Measurements from ENCODE around the gene ZNF280B. TPM values are rescaled to one million over a fixed set of nuclear protein-coding genes. Genes with fewer than 3 reads are reported as not detected.

Gene ZNF280B
- total RNA-seq, 4 donors from 2014 or later, result 0.08 to 0.19 (median 0.18) TPM; not detected in 1

GRCh38 chr22:22531770-22532546 is 23.4 kb upstream of the ZNF280B start:
- H3K27me3 ChIP-seq, result peaks cover 0 to 28% (median 0%) of the 10 kb centered on the region in 4 donors
- DNase-seq, result no peak
- no peaks in the 10 kb centered on the region for H3K9me3 ChIP-seq
- no peak for TF ChIP-seq POLR2A (IDR thresholded peaks at IDR 0.05)
- H3K27ac ChIP-seq, result no peak overlapping the region
- H3K36me3 ChIP-seq, result no peaks in the 10 kb centered on the region
- no peak overlapping the region for H3K4me3 ChIP-seq
- intact Hi-C loops (cut with DNase I), result no loop called here
- H3K4me1 ChIP-seq, result no peaks in the 10 kb centered on the region
- WGBS, 2 donors, result 74% methylated on average over 7 of the region's 7 CpGs

GRCh38 chr22:22528780-22529179 is 20.2 kb upstream of the ZNF280B start:
- Histone ChIP-seq H3K4me3 (no peak overlapping the region), H3K9me3 (no peaks in the 10 kb centered on the region), H3K4me1 (no peaks in the 10 kb centered on the region), H3K36me3 (no peaks in the 10 kb centered on the region), H3K27me3 (peaks cover 0 to 37% (median 0%) of the 10 kb centered on the region in 4 donors), H3K27ac (no peak overlapping the region)
- intact Hi-C loops (cut with DNase I), result no loop called here
- TF ChIP-seq CTCF (IDR thresholded peaks at IDR 0.05) (no peak), POLR2A (IDR thresholded peaks at IDR 0.05) (no peak)
- 83 to 100% methylated on average over 2 of the region's 2 CpGs for WGBS, 2 donors
- DNase-seq, result no peak

GRCh38 chr22:22527312-22527711 is 18.8 kb upstream of the ZNF280B start:
- TF ChIP-seq CTCF (IDR thresholded peaks at IDR 0.05) (no peak), POLR2A (IDR thresholded peaks at IDR 0.05) (no peak)
- intact Hi-C loops (cut with DNase I), result no loop called here
- no peak for DNase-seq

GRCh38 chr22:22526125-22526912 is 17.8 kb upstream of the ZNF280B start:
- WGBS, 2 donors, result 65 to 71% methylated on average over 3 to 4 of the region's 4 CpGs
- H3K27me3 ChIP-seq, result peaks cover 0 to 41% (median 0%) of the 10 kb centered on the region in 4 donors
- no peak overlapping the region for H3K27ac ChIP-seq
- no peaks in the 10 kb centered on the region for H3K4me1 ChIP-seq
- H3K9me3 ChIP-seq, result no peaks in the 10 kb centered on the region
- no peak overlapping the region for H3K4me3 ChIP-seq
- TF ChIP-seq CTCF (IDR thresholded peaks at IDR 0.05) (no peak), POLR2A (IDR thresholded peaks at IDR 0.05) (no peak)
- DNase-seq, result no peak
- H3K36me3 ChIP-seq, result no peaks in the 10 kb centered on the region
- intact Hi-C loops (cut with DNase I), result no loop called here

More at GRCh38 chr22:22527312-22527711, 18.8 kb upstream of the ZNF280B start:
- Histone ChIP-seq H3K4me3 (no peak overlapping the region), H3K36me3 (no peaks in the 10 kb centered on the region), H3K27ac (no peak overlapping the region), H3K9me3 (no peaks in the 10 kb centered on the region), H3K4me1 (no peaks in the 10 kb centered on the region), H3K27me3 (peaks cover 0 to 33% (median 0%) of the 10 kb centered on the region in 4 donors)
- WGBS, 2 donors, result 65 to 71% methylated on average over 5 of the region's 5 CpGs

GRCh38 chr22:22523494-22523893 is 15.0 kb upstream of the ZNF280B start:
- H3K27me3 ChIP-seq, result peaks cover 0 to 39% (median 0%) of the 10 kb centered on the region in 4 donors
- no peak for DNase-seq
- no peak overlapping the region for H3K27ac ChIP-seq
- no peak overlapping the region for H3K4me3 ChIP-seq
- H3K36me3 ChIP-seq, result no peaks in the 10 kb centered on the region
- intact Hi-C loops (cut with DNase I), result no loop called here
- 64 to 66% methylated on average over 6 of the region's 6 CpGs for WGBS, 2 donors
- H3K4me1 ChIP-seq, result peaks cover 0 to 4% (median 0%) of the 10 kb centered on the region in 3 donors
- no peaks in the 10 kb centered on the region for H3K9me3 ChIP-seq
- no peak for TF ChIP-seq CTCF (IDR thresholded peaks at IDR 0.05)
- TF ChIP-seq POLR2A (IDR thresholded peaks at IDR 0.05), result no peak
